Measurements from ENCODE around the gene TMIE.
A peak's percentile ranks its signal among the peaks of the same experiment; 100 is the strongest.

GRCh38 chr3:46693038-46693891 is 7.9 kb upstream of the TMIE start, which contains the start of gene ALS2CL:
- TF ChIP-seq CTCF (IDR thresholded peaks at IDR 0.05; ENCODE audit: low read depth, low read length, poor library complexity, severe bottlenecking), result peak; percentile 14
- peak; percentile 91; the same call in 1 of the 2 replicates for TF ChIP-seq EZH2phosphoT487 (IDR thresholded peaks at IDR 0.05; ENCODE audit: borderline replicate concordance, low read length)
